Right atrium auricular region (tissue), 2 donors: ENCODE measurements around the gene TEX47. TPM values are rescaled to one million over a fixed set of nuclear protein-coding genes. Genes with fewer than 3 reads are reported as not detected.

Experiments
- DNase-seq: peaks from one replicate; pipeline ENCODE4 v3.0.0-alpha.2; 2019; ENCODE audit warnings: low spot score
- H3K27ac ChIP-seq, 2 donors: fragments of 200-600 bp; sonication (generic); 1 replicate in 1 of 2; 2 replicates in 1 of 2; pipeline ENCODE4 v1.5.1; 2016 to 2019
- H3K27me3 ChIP-seq, 2 donors: fragments of 200-600 bp; sonication (generic); one replicate each; pipeline versions ENCODE4 v1.5.1 to v1.6.0; 2017 to 2019
- H3K36me3 ChIP-seq: fragments of 200-600 bp; sonication (generic); one replicate; pipeline ENCODE4 v1.5.1; 2016
- H3K4me1 ChIP-seq, 2 donors: fragments of 200-600 bp; sonication (generic); one replicate each; pipeline versions ENCODE4 v1.5.1 to v1.6.0; 2017 to 2019
- H3K4me3 ChIP-seq, 2 donors: fragments of 200-600 bp; sonication (generic); 1 replicate in 1 of 2; 2 replicates in 1 of 2; pipeline ENCODE4 v1.5.1; 2017 to 2019; ENCODE audit warnings: mild to moderate bottlenecking in 1 of 2, moderate library complexity in 1 of 2
- H3K9me3 ChIP-seq, 2 donors: fragments of 200-600 bp; sonication (generic); one replicate each; pipeline ENCODE4 v1.5.1; 2019
- total RNA-seq, 2 donors: library from RNA; depleted of rRNA; stranded (reverse); fragments of >200 nt; gene quantifications; one replicate each; pipeline ENCODE4 v1.1.0, GENCODE V29; 2016
- TF ChIP-seq, protein P1 (sequence below), 2 donors: fragments of 200-600 bp; sonication (generic); IDR thresholded peaks; one replicate each; pipeline ENCODE4 v1.5.1; 2019; ENCODE audit warnings: antibody characterized with exemption in 2 of 2

Gene TEX47
- total RNA-seq, 2 donors from 2014 or later: not detected

DNA sequence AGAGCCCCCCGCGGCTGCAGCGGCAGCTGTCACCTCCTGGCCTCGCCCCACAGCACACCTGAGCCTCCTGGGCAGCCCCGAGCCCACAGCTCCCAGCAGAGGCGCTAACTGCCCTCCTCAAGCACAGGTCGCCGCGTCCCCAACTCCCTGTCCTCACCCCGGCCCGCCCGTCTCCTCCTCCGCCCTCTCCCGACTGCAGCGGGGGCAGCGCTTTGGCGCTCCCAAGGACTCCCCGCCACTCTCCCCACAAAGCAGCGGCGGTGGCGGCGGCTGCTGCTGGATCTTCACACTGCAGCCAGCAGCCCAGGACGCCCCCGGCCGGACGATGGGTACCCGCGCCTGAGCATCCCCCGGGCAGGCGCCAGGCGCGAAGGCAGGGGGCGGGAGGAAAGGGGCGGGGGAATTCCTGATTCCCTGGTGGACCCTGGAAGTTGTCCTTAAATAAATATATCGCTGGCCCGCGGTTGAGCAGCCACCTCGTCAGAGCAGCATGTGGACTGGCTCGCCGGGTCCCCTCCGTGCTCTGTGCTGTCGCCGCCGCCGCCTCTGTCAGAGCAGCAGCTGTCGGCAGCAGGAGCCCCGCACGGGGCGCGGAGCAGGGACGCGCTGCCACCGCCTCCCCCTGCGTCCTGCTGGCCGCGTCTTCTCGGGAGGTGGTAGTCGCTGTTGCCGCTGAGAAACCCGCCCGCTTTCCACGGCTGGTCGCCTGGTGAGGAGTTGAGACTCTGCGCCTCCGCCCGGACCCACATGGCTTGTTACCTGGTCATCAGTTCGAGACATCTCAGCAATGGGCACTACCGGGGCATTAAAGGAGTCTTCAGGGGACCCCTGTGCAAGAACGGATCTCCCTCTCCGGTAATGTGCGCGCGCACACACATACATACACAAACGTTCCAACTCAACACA, 36.1 kb downstream of the TEX47 start, which contains the start of gene ZNF804B:
Gene ZNF804B (plus strand): TSS at position 471 of the 906 bp plus-strand sequence. CDS start 277 bp downstream, at position 748.
- Histone ChIP-seq H3K4me1 (peaks cover 0 to 18% of the 10 kb centered on the region in 2 donors), H3K9me3 (no peaks in the 10 kb centered on the region), H3K27ac (no peak within 1 kb of the TSS), H3K27me3 (peaks cover 0 to 6% of the 10 kb centered on the region in 2 donors), H3K36me3 (no peaks in the 10 kb centered on the region), H3K4me3 (peak within 1 kb of the TSS; percentile 12 to 54)
- no peak for DNase-seq
- TF ChIP-seq, protein P1, sequence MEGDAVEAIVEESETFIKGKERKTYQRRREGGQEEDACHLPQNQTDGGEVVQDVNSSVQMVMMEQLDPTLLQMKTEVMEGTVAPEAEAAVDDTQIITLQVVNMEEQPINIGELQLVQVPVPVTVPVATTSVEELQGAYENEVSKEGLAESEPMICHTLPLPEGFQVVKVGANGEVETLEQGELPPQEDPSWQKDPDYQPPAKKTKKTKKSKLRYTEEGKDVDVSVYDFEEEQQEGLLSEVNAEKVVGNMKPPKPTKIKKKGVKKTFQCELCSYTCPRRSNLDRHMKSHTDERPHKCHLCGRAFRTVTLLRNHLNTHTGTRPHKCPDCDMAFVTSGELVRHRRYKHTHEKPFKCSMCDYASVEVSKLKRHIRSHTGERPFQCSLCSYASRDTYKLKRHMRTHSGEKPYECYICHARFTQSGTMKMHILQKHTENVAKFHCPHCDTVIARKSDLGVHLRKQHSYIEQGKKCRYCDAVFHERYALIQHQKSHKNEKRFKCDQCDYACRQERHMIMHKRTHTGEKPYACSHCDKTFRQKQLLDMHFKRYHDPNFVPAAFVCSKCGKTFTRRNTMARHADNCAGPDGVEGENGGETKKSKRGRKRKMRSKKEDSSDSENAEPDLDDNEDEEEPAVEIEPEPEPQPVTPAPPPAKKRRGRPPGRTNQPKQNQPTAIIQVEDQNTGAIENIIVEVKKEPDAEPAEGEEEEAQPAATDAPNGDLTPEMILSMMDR (IDR thresholded peaks at IDR 0.05): no peak

DNA sequence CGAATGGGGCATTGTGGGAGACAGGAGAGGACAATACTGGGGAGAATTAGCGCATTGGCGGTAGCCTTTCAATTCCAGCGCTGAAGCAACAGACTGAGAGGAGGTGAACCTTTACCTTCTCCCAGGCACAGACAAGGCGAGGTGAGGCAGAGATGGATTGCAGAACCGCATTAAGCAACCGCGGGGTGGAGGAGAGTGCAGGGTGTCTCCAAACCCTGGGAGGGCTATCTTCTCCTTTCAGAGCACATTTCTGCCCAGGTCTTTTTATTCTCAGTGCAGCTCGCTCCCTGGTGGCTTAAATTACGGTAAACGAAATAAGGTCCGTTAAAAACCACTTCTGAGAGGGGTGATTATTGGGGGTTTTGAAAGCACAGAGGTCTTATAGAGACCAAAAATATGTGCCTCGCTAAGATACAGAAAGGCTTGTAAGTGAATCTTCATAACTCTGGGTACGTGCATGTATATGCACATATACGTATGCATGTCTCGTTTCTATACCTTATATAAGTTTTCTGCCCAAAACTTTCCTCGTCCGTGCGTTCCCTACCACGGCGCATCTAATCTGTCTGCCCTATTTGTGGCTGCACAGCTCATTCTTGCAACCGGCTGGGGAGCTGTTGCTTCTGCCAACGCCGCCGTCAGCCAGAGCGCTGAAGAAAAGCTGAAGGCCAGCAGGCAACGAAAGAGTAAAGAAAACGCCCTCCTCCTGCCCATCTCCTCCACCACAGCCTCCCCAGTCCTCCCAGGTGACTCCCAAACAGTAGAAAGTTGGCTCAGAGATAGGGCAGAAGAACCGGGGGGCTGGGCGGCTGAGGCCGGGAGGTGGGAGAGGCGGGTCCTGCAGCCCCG, 36.9 kb downstream of the TEX47 start:
- Histone ChIP-seq H3K27me3 (peaks cover 0 to 6% of the 10 kb centered on the region in 2 donors), H3K27ac (no peak overlapping the region), H3K4me1 (peaks cover 0 to 18% of the 10 kb centered on the region in 2 donors), H3K36me3 (no peaks in the 10 kb centered on the region), H3K9me3 (no peaks in the 10 kb centered on the region), H3K4me3 (peak overlapping the region; percentile 12 to 54)
- TF ChIP-seq, protein P1 (IDR thresholded peaks at IDR 0.05): no peak
- DNase-seq: no peak

DNA sequence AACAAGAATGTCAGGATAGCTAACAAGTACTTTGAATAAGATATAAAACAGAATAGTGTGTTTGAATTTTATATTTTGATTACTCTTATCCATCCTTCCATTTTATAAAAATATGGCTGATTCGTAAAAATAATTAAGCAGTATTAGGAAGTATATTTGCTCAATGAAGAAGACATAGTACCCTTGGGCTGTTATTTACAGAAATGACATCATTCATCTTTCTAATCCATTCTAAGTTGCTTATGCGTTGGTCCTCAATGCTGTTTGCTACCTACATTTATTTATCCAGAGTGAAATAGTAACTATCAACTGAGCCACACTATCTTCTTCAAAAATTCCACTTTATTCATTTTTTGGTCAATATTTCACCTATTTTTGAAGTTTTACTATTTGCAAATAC, 38.2 kb downstream of the TEX47 start:
- DNase-seq: no peak
- Histone ChIP-seq H3K36me3 (no peaks in the 10 kb centered on the region), H3K27me3 (peaks cover 0 to 6% of the 10 kb centered on the region in 2 donors), H3K4me3 (no peak overlapping the region), H3K27ac (no peak overlapping the region), H3K9me3 (no peaks in the 10 kb centered on the region), H3K4me1 (peaks cover 0 to 18% of the 10 kb centered on the region in 2 donors)
- TF ChIP-seq, protein P1 (IDR thresholded peaks at IDR 0.05): no peak

DNA sequence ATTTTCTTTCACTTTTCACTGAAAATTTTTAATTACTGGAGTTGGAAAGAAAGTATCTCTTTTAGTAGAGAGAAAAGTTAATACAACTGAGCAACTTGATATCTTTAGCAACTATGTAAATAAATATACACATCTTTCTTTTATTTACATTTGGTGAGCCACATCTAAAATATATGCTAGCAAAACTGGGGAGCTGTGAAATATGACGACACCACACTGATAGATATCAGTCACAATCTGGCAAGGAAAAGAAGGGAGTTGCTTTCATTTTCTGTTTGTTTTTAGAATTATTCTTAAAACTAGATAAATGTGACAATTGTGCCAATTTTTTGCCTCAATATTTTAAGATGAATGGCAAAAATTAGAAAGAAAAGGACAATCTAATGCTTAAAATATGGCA, 38.7 kb downstream of the TEX47 start:
- Histone ChIP-seq H3K9me3 (no peaks in the 10 kb centered on the region), H3K27ac (no peak overlapping the region), H3K27me3 (peaks cover 0 to 6% of the 10 kb centered on the region in 2 donors), H3K4me3 (no peak overlapping the region), H3K4me1 (peaks cover 0 to 18% of the 10 kb centered on the region in 2 donors), H3K36me3 (no peaks in the 10 kb centered on the region)
- TF ChIP-seq, protein P1 (IDR thresholded peaks at IDR 0.05): no peak
- no peak for DNase-seq

DNA sequence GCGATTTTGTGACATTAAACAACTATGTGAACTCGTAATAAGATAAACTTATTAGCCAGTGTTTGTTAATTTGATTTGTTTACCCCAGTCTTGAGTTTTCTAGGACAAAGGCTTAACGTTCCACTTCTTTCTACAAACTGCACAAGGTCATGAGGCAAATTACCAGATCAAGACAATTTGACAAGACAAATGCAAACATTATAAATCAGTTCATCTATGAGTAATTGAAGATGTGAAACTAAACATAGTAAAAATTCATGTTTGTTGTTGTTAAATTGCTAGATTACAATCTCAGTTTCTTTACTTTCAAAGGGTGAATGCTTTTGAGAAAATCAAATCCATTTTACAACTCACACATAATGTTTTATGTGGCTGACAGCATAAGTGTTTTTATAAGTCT, 49.4 kb downstream of the TEX47 start:
- Histone ChIP-seq H3K4me3 (no peak overlapping the region), H3K4me1 (no peaks in the 10 kb centered on the region), H3K9me3 (peaks cover 0 to 2% of the 10 kb centered on the region in 2 donors), H3K27ac (no peak overlapping the region), H3K27me3 (no peaks in the 10 kb centered on the region), H3K36me3 (no peaks in the 10 kb centered on the region)
- DNase-seq: no peak
- TF ChIP-seq, protein P1 (IDR thresholded peaks at IDR 0.05): no peak

Other genes starting within 250 kb of the TEX47 start
- gene ZNF804B, start 36.0 kb downstream of the TEX47 start, total RNA-seq: under 1 TPM; 0.20 to 0.26 TPM